GM21786 (cell line): ENCODE results near the gene GRM4.

Experiments
- ATAC-seq: cut with Tn5 transposase; IDR thresholded peaks from one replicate; pipeline ENCODE4 v1.9.1; 2021; ENCODE audit not compliant: unreplicated experiment

GRM4 gene

GRCh38 chr6:33983721-33984465, 162.0 kb downstream of the GRM4 start:
- no peak for ATAC-seq

- no peak for ATAC-seq
Observed at GRCh38 chr6:33983109-33983716, 162.7 kb downstream of the GRM4 start.

DNA sequence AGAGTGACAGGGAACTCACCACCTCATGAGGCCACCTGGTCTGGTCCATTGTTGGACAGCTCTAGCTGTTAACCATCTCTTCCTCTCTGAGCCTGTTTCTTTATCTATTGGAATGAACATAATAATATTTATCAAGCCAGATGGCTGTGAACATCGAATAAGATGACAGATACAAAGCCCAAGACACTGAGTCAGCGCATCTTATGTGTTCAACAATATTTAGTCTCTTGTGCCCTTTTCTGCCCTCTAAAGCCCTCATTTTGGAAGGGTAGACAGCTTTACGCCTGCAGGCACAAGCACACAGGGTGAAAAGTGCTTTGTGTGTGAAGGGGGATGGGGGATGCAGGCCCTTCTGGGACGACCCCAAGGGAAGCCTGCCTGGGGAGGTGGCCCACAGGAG, 164.0 kb downstream of the GRM4 start:
- ATAC-seq, result no peak

DNA sequence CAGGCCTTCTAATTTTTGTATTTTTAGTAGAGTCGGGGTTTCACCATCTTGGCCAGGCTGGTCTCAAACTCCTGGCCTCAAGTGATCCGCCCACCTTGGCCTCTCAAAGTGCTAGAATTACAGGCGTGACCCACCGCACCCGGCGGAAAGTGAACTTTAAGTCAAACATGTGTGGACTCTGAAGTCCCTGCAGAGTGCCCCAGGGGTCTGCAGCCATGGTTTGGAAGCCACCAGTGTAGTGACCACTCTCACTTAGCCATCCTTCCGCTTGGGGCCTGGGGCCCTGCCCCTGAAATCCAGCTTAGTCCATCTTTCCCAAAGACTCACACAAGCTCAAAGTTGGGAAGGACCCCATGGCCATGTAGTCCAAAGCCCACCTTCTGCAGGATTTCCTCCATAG, 164.5 kb downstream of the GRM4 start:
- ATAC-seq, result no peak

DNA sequence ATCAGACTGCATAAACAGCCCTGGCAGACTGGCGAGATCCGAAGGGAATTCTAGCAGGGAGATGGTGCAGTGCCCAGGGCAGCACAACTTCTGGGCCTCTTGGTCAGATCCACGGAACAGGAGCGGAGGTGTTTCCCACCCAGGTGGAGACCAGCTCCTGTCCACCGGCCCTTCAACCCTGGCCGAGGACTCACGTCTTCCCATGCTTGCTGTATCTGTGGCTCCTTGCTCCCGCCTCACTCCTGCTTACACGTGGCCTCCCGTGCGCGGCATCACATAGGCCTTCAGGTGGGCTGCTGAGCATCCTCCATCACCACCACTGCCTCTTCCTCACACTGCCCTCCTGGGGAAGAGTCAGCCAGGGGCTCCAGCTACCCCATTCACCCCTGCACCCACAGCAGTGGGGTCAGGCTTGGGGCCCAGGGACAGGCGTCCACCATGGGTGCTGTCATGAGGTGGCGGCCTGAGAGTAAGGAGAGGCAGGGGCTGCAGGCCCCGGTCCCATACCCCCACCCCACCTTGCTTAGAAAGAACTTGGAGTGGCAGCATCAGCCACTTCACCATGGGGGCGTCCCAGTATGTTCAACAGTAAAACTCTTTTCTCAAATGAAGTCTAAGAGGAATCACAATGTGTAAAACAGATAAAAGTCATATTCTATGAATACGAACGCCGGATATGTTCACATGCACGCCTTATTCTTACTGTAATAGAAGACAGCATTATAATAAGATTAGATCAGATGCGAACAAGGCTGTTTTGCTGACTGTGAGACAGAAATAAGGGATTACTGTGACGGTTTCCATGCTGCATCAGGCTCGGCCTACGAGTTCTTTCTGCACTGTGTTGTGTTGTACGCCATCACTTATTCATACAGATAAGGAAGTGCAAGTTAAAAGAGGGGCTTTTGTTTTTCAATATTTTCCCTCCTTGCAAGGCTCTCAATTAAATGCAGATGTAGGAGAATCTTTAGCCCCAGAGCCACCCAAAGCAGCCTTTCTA, 165.4 kb downstream of the GRM4 start:
- no peak for ATAC-seq

GRCh38 chr6:33979750-33980149, 166.1 kb downstream of the GRM4 start:
- no peak for ATAC-seq

DNA sequence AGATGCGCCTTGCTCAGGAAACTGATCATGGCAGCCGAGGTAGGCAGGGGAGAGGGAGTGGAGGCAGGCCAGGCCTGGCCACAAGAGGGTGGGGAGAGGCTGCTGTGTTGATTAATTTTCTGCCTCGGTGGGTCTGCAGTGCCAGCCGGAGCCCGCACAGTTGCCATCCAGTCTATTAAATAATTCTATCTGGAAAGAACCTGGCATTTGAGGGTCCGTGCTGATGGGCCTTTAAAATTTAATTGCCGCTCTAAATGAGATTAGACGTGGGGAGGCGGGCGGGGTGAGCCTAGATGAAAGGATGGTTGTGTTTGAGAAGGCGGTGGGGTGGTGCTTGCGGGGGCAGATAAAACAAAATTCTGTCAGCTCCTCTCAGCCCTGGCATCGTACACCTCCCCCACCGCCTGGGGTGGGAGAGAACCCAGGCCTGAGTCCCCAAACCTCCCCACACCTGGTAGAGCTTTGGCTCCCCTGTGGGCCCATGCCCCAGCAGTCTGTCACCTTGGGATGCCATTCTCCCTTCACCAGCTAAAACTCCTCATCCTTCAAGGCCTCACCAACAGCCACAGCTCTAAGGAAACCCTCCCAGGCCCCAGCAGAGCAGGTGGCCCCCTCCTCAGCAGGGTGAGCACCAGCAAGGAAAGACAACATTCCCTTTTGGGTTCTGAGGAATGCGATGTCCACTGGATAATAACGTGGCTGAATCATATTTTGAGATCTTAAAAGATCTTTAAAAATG, 167.3 kb downstream of the GRM4 start:
- no peak for ATAC-seq

DNA sequence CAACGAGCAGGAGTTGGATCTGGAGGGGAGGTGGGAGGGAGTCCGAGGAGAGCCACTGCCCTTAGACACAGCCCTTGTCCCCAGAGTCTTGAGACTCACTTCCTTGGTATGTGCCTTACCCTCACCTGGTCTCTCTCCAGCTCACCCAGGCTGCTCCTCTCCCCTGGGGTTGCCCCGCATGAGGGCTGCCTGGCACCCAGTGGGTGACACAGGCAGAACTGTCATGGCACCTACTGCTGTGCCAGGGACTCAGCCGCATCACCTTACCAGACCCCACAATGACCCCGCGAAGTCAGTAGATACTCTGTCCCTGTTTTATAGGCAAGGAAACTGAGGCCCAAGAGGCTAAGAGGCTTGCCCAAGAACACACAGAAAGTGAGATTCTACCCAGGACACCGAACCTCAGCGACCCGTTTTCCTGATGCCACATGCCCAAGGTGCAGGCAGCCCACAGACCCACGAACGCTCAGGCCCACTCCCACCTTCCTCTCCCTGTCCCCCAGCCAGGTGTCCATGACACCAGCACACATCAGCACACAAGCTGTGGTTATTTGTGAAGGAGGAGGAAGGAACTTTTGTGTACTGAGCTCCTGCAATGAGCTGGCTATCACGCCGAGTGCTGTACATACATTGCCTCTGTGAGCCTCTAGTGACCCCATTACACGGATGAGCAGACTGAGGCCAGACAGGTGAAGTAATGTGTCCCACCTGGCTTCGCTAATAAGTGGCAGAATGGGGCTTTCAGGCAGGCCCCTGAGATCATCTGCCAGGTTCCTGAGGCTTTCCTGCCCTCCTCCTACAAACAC, 168.1 kb downstream of the GRM4 start:
- no peak for ATAC-seq

- ATAC-seq, result no peak
Observed at GRCh38 chr6:33976437-33977360, 169.2 kb downstream of the GRM4 start.

DNA sequence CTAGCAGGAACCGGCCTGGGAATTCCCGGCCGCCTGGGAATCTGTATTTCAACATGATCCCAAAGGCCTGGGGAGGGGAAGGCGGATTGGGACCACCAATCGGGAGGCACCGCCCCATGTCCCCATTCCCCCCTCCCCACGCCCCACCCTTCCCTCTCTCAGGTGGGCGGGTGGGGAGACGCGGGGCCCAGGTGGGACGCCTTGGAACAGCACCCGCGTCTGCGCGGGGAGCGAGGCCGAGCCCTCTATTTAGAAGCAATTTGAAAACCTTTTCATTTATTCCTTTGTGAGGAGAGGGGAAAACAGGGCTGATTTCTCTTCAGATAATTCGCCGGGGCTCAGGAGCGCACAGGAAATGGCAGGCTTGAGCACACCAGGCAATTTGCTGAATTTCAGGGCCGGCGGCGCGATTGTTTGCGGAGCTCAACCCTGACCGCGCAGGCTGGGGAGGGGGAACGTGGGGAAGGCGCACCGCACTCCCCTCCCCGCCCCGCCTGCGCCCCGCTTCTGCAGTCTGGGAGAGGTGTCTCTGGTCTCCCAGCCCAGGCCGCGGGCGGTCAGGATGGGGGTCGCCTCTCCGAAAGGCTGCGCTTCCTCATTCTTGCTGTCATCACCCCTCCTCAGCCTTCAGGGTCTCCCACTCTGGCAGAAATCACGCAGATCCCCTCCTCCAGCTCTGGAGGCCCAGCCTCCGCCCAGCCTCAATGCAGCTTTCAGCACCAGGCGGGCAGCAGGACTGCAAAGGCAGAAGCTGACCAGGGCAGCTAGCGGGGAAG, 170.0 kb downstream of the GRM4 start:
- no peak for ATAC-seq

GRCh38 chr6:33974471-33974870, 171.4 kb downstream of the GRM4 start:
- ATAC-seq, result no peak

DNA sequence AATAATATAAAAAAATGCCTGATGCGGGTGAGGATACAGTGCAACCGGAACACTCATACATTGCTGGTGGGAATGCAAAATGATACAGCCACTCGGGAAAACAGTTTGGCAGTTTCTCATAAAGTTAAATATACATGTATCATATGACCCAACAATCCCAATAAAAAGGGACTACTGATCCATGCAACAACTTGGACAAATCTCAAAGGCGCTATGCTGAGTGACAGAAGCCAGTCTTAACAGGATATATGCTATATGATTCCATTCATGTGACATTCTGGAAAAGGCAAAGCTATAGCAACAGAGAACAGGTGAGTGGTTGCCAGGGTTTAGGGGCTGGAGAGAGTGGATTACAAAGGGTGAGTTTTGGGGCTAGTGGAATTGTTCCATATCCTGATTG, 171.9 kb downstream of the GRM4 start:
- ATAC-seq, result no peak

- ATAC-seq, result no peak
Observed at GRCh38 chr6:33971580-33971979, 174.3 kb downstream of the GRM4 start.
